HG03354 (cell line): ENCODE results near the gene ITPR3.
A peak's percentile ranks its signal among the peaks of the same experiment; 100 is the strongest.

Experiments
- ATAC-seq: cut with Tn5 transposase; IDR thresholded peaks from one replicate; pipeline ENCODE4 v1.9.1; 2021; ENCODE audit warnings: mild to moderate bottlenecking; ENCODE audit not compliant: unreplicated experiment, poor library complexity, severe bottlenecking

The ITPR3 gene

DNA sequence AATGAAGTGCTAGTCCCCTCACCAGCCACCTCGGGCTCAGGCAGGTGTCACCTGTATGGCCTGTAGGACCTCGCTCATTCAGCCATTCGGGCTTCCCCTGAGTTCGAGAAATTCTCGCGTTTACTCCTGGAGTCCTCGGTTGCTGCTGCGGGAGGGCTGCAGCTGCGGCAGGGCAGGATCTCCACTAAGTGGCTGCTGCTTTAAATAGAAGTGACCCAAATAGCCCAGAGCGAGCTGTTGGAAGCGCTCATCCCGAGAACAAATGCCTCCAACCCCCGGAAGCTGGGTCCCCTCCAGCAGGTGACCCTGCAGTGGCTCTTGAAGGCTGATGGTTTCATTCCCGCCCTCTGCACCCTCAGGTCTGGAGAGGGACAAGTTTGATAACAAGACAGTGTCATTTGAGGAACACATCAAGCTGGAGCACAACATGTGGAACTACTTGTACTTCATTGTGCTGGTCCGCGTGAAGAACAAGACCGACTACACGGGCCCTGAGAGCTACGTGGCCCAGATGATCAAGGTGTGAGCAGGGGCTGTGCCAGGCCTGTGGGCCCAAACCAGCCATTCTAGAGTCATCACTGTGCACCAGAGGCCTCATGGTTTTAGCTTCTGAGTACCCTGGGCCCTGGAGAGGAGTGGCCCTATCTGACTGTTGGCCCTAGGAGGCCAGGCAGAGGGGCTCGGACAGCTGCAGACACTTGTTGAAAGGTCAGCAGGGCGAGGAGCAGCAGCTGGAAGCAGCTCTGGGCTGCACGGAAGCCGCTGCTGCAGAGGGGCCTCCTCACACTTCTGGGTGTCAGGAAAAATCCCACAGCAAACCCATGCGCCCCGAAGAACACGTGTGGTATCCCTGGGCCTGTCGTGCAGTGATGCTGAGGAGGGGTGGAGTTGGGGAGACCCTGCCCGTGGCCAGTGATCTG, 72.3 kb downstream of the ITPR3 start:
- ATAC-seq = no peak

GRCh38 chr6:33694401-33694931, 73.3 kb downstream of the ITPR3 start:
- no peak for ATAC-seq

- no peak for ATAC-seq
Measured at GRCh38 chr6:33694977-33695376, 73.9 kb downstream of the ITPR3 start.

GRCh38 chr6:33695451-33695887, 74.3 kb downstream of the ITPR3 start:
- ATAC-seq = no peak

DNA sequence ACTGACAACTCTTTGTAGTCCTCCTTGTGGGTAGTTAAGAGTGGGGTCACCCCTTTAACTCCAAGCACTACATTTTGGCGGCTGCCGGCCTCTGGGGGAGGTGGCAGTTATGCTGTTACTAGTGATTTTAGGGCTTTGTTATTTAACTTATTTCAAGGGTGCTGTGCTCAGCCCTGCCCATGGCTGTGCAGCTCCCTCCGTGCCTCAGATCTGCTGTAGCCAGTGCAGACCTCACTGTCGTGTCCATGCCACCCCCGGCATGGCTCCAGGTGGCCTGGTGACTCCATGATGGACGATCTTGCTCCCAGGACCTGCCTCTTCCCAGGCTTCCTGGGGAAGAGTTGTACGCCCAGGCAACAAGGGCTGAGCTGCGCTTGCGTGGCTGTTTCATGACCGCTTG, 75.0 kb downstream of the ITPR3 start:
- no peak for ATAC-seq

DNA sequence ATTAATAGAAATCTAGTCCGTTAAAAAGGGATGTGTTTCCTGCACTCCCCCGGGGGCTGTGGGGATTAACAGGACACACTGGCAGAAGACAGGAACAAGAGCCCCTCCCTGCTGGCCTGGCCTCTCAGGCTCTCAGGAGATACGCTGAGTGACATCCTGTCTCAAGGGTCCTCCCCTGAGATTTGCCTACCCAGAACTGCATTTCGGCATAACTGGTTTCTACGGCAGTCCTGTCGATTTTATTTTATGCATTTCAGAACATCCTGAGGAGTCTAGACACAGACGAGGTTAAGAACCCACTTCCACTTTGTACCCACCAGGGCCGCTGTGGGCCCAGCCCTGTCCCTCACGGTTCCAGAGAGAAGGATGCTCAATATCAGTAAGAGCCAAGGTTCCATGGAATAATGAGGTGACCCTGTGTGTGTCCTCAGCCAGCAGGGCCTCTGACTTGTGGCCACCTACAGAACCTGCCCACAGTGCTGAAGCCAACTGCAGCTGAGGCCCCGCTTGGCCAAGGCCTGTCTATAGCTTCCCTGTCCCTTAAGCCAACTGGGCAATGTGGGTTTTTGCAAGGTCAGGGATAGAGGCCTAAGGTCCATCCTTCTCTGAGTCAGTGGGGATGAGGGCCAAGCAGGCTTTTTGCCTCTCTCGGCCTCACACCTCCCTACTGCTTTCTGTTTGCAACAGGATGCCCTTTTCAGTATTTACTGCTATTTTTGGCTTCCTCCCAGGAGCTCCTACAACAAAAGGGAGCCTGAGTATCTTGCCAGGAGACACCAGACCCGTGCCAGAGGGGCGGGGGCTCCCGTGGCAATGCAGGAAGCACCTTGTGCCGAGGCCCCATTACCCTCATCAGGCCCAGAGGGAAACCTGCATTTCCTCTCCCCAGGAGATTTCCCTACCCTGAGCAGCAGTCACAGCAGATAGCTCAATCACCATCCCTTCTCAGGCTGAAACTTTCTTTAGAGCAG, 75.7 kb downstream of the ITPR3 start:
- ATAC-seq = no peak

DNA sequence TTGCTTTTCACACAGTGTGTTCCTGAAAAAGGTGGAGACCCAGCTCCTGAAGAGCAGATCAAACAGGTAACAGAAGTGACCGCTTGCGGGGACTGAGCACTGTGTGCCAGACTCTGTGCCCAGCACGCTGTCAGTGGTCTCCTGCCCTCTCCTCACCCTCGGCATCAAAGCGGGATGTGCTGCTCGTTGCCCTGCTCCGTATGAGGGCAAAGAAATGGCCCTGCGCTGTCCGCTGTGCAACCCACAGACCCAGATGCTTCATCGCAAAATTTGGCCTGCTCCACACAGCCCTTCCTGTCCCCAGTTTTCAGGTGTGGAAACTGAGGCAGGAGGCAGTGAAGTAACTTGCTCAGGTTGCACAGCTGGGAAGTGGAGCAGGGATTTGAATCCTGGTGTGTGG, 76.7 kb downstream of the ITPR3 start:
- ATAC-seq = no peak

DNA sequence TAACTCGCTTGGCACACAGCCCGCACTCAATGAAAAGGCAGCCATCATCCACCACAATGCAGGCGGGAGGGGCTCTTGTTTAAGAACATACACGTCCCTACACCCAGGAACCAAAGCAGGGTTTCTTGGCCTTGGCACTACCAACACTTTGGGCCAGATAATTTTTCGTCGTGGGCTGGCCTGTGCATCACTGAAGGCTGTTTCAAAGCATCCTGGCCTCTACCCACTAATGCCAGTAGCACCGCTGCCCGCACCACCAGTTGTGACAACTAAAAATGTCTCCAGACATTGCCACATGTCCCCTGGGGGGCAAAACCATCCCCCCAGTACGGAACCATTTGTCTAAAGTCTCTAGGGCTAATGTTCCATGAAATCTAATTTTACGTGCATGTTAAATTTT, 77.4 kb downstream of the ITPR3 start:
- ATAC-seq = no peak

GRCh38 chr6:33699131-33699530, 78.0 kb downstream of the ITPR3 start:
- no peak for ATAC-seq

DNA sequence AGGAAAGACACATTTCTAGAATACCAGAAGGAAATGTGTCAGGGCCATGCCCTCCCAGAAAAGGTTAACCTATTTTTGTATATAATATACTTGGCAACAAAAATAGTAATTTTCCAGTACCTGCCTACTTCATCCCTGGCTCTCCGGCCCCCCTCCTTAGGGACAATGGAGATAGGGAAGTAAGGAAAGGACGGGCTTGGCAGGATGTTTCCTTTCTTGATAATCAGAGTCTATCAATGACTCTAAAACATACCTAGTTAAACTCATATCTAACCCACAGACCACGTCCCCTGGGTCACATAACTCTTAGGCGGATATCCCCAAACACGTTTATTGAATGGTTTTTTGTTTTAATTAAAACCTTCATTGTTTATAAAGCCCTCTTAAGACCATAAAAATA, 78.6 kb downstream of the ITPR3 start:
- ATAC-seq = no peak

- peak; percentile 64 for ATAC-seq
Measured at GRCh38 chr6:33700391-33701050, 79.4 kb downstream of the ITPR3 start.

- no peak for ATAC-seq
Measured at GRCh38 chr6:33702345-33702977, 81.3 kb downstream of the ITPR3 start.

- no peak for ATAC-seq
Measured at GRCh38 chr6:33704215-33705066, 83.3 kb downstream of the ITPR3 start.

DNA sequence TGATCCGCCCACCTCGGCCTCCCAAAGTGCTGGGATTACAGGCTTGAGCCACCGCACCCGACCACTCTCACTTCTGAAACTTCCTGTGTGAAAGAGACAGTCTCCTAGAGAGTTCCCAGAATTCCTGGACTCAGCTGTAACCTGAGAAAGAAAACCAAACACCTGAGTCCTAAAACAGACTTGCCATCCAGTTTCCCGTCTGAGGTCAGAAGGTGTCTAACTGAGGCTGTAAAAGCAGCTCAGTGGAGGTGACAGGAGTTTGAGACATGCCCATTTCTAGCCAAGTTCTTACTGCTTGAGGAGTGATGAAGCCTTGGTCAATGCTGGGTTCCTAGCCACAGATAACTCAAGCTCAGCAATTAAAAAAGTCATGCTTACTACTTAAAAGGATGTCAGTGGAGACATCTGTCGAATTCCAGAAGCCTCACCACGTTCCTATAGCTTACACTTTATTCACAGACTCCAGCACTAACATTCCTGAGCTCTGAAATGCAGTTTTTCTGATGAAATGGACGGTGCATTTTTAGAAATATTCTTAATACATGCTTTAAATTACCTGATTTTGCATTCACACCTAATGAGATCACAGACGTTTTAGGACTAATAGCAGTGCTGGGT, 84.3 kb downstream of the ITPR3 start:
- ATAC-seq = no peak

DNA sequence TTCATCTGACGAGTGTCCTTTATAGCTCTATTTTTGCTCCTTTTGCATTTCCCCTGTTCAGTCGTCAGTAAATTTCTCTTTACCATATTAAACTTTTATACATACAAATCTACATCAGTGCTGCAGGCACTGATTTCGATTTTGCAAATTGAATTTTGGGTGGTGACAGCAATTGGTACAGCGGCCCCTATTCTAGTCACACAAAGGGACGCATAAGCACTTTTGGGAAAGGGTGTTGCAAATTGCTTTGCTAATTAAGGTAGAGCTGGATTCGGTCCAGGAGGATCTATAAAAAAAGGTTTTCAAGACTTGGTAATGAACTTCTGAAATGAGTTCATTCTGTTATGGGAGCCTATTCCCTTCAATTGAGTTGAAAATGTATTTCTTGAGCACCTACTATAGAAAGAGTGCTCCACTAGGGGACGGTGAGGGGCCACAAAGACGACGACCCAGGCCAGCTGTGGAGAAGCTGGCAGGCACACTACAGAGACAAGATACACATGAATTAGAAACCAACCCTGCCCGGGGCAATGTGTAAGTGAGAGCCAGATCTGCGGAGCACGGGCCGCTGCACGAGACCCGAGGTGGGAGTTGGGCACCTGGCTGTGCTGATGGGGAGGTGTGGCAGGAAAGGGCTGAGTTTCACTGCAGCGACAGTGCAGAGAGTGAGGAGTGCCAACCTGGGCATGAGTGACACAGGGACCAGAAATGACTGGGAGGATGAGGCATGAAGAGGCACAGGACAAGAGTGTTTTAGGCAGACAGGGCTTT, 85.0 kb downstream of the ITPR3 start:
- ATAC-seq = no peak

- no peak for ATAC-seq
Measured at GRCh38 chr6:33707771-33708170, 86.6 kb downstream of the ITPR3 start.

GRCh38 chr6:33708516-33709204, 87.5 kb downstream of the ITPR3 start:
- ATAC-seq = no peak
